ENCODE results near the gene RIMS4. TPM values are rescaled to one million over a fixed set of nuclear protein-coding genes. Genes with fewer than 3 reads are reported as not detected.

Gene RIMS4
- total and polyA plus RNA-seq, 10 of the 15 experiments (the other 5 are each of a cell fraction or from before 2014, with no cell fraction given): under 0.01 to 0.07 (median 0.05) TPM; not detected in 5

- no peak overlapping the region for H3K9ac ChIP-seq (ENCODE audit: control insufficient read depth, insufficient read depth, low read length)
- ChIA-PET CTCF (no interaction called here), SMC1A (ENCODE audit: uncharacterized antibody, unreplicated experiment) (no interaction called here), POLR2A (no interaction called here), RAD21 (ENCODE audit: unreplicated experiment) (no interaction called here)
- H3K4me1 ChIP-seq (ENCODE audit: control insufficient read depth, insufficient read depth, low read length): no peaks in the 10 kb centered on the region
- intact Hi-C loops (cut with micrococcal nuclease; ENCODE audit: unreplicated experiment) (no loop called here), in situ Hi-C loops (cut with MboI) (no loop called here)
- H3K79me2 ChIP-seq (ENCODE audit: control insufficient read depth, insufficient read depth, low read length): no peaks in the 10 kb centered on the region
- H2AFZ ChIP-seq (ENCODE audit: control insufficient read depth, low read depth, low read length): no peak overlapping the region
- no peak overlapping the region for H3K4me2 ChIP-seq (ENCODE audit: control insufficient read depth, insufficient read depth)
- H4K20me1 ChIP-seq (ENCODE audit: control insufficient read depth, insufficient read depth): no peaks in the 10 kb centered on the region
- no TSS peak for BruUV-seq (replicated peaks)
- H3K4me3 ChIP-seq: no peak overlapping the region
- 28% methylated on average over 5 of the region's 5 CpGs for WGBS (ENCODE audit: insufficient coverage, insufficient replicate concordance, low lambda C conversion rate, missing lambda C conversion rate)
- H3K27ac ChIP-seq (ENCODE audit: control insufficient read depth, insufficient read depth): no peak overlapping the region
- H3K27me3 ChIP-seq (replicated peaks in 1 of 2; ENCODE audit: control insufficient read depth in 2 of 2, insufficient read depth in 2 of 2, low read length in 1 of 2): no peaks in the 10 kb centered on the region; a peak in 2 of 4 replicates
- H3K9me3 ChIP-seq (replicated peaks; ENCODE audit: control insufficient read depth, insufficient read depth, low read length): no peaks in the 10 kb centered on the region
- DNase-seq (ENCODE audit: low read depth, low spot score) (no peak), ATAC-seq (no peak), FAIRE-seq (no peak)
- no peaks in the 10 kb centered on the region for H3K36me3 ChIP-seq (ENCODE audit: control insufficient read depth in 2 of 2, insufficient read depth in 2 of 2, low read length in 1 of 2)
- TF ChIP-seq LARP7 (IDR thresholded peaks at IDR 0.05): no peak
- no peak for TF ChIP-seq ZZZ3 (IDR thresholded peaks at IDR 0.05; ENCODE audit: control insufficient read depth, insufficient read length, low read depth)
- no peak for TF ChIP-seq ZBTB4 (CRISPR knock-in tag; IDR thresholded peaks at IDR 0.05)
- TF ChIP-seq SPI1 (IDR thresholded peaks at IDR 0.05; ENCODE audit: borderline replicate concordance, insufficient read depth, low read depth, low read length): no peak
- TF ChIP-seq NKRF (conservative IDR thresholded peaks at IDR 0.05): no peak
- TF ChIP-seq ATF3 (IDR thresholded peaks at IDR 0.05; ENCODE audit: borderline replicate concordance, extremely low read depth, low read depth, low read length): no peak
- no peak for TF ChIP-seq EP300 (IDR thresholded peaks at IDR 0.05; ENCODE audit: borderline replicate concordance in 1 of 2, control insufficient read depth in 1 of 2, low read depth in 2 of 2, low read length in 2 of 2)
- TF ChIP-seq NR2F1 (conservative IDR thresholded peaks at IDR 0.05): no peak
- no peak for TF ChIP-seq E2F8 (IDR thresholded peaks at IDR 0.05; ENCODE audit: low read depth, partially characterized antibody)
- TF ChIP-seq KDM1A (IDR thresholded peaks at IDR 0.05; ENCODE audit: borderline replicate concordance): no peak
- TF ChIP-seq KAT2A (conservative IDR thresholded peaks at IDR 0.05; ENCODE audit: control insufficient read depth, low read depth, low read length): no peak
- no peak for TF ChIP-seq CHD1 (IDR thresholded peaks at IDR 0.05; ENCODE audit: low read depth, low read length)
- TF ChIP-seq ZNF207 (IDR thresholded peaks at IDR 0.05; ENCODE audit: borderline replicate concordance): no peak
- no peak for TF ChIP-seq IKZF1 (conservative IDR thresholded peaks at IDR 0.05)
- TF ChIP-seq RAD21 (IDR thresholded peaks at IDR 0.05; ENCODE audit: insufficient read depth, low read depth, low read length): no peak
- TF ChIP-seq FOXK2 (IDR thresholded peaks at IDR 0.05): no peak
- TF ChIP-seq PAX8 (IDR thresholded peaks at IDR 0.05): no peak
Observed at GRCh38 chr20:44756956-44757355, 53.4 kb downstream of the RIMS4 start.
